DLD1 (cell line): ENCODE measurements around the gene PIP.
"Not testable (repeated sequence)": the region's sequence is repeated elsewhere in the genome, so short reads cannot be mapped to it uniquely, and the experiment has no call there.

Experiments
- in situ Hi-C: cut with HindIII; loops from 2 replicates; pipeline ENCODE4 v1.10.0; 2017; ENCODE audit warnings: low sequenced_read_pairs

PIP gene

GRCh38 chr7:143131781-143132180 is at the start of gene PIP:
TSS of gene PIP (plus strand) at chr7:143132077. CDS start at chr7:143132117, 40 bp downstream.
- in situ Hi-C loops: no loop called here

- in situ Hi-C loops: no loop called here
Observed at GRCh38 chr7:143085109-143085508, 46.8 kb upstream of the PIP start.

- in situ Hi-C loops: not testable (repeated sequence)
Observed at GRCh38 chr7:143085610-143086009, 46.3 kb upstream of the PIP start.

- in situ Hi-C loops: not testable (repeated sequence)
Observed at GRCh38 chr7:143088549-143089231, 43.2 kb upstream of the PIP start.

- in situ Hi-C loops: no loop called here
Observed at GRCh38 chr7:143096146-143096545, 35.7 kb upstream of the PIP start.

- in situ Hi-C loops: not testable (repeated sequence)
Observed at GRCh38 chr7:143099579-143099978, 32.3 kb upstream of the PIP start.

GRCh38 chr7:143104759-143105158 is 27.1 kb upstream of the PIP start:
- in situ Hi-C loops: no loop called here

GRCh38 chr7:143108019-143108418 is 23.9 kb upstream of the PIP start:
- in situ Hi-C loops: not testable (repeated sequence)

GRCh38 chr7:143117395-143117794 is 14.5 kb upstream of the PIP start:
- in situ Hi-C loops: no loop called here

- in situ Hi-C loops: no loop called here
Observed at GRCh38 chr7:143120691-143121405, 11.0 kb upstream of the PIP start.

- in situ Hi-C loops: not testable (repeated sequence)
Observed at GRCh38 chr7:143123326-143123725, 8.6 kb upstream of the PIP start.

GRCh38 chr7:143126146-143126545 is 5.7 kb upstream of the PIP start:
- in situ Hi-C loops: no loop called here

- in situ Hi-C loops: no loop called here
Observed at GRCh38 chr7:143129051-143129450, 2.8 kb upstream of the PIP start.

- in situ Hi-C loops: no loop called here
Observed at GRCh38 chr7:143129477-143129876, 2.4 kb upstream of the PIP start.

- in situ Hi-C loops: no loop called here
Observed at GRCh38 chr7:143130541-143130940, 1.3 kb upstream of the PIP start.

- in situ Hi-C loops: no loop called here
Observed at GRCh38 chr7:143147070-143147469, 15.2 kb downstream of the PIP start.

GRCh38 chr7:143148050-143148449 is 16.2 kb downstream of the PIP start:
- in situ Hi-C loops: no loop called here

- in situ Hi-C loops: no loop called here
Observed at GRCh38 chr7:143148651-143149050, 16.8 kb downstream of the PIP start.

GRCh38 chr7:143150696-143151095 is 18.8 kb downstream of the PIP start:
- in situ Hi-C loops: not testable (repeated sequence)

- in situ Hi-C loops: not testable (repeated sequence)
Observed at GRCh38 chr7:143158617-143159016, 26.7 kb downstream of the PIP start.

GRCh38 chr7:143171697-143172096 is 39.8 kb downstream of the PIP start:
- in situ Hi-C loops: no loop called here

- in situ Hi-C loops: no loop called here
Observed at GRCh38 chr7:143172354-143172753, 40.5 kb downstream of the PIP start.
